GOT3 (cell line): ENCODE measurements around the gene TMEM109.

ENCODE experiments used
- DNase-seq: peaks from one replicate; lab custom pipeline; 2025; ENCODE audit warnings: mixed read lengths; lab: John Stamatoyannopoulos, UW

TMEM109 gene

GRCh38 chr11:60910281-60910687 lies 3.7 kb upstream of the TMEM109 start:
- no peak for DNase-seq

GRCh38 chr11:60910711-60911380 lies 3.1 kb upstream of the TMEM109 start:
- DNase-seq: no peak

DNA sequence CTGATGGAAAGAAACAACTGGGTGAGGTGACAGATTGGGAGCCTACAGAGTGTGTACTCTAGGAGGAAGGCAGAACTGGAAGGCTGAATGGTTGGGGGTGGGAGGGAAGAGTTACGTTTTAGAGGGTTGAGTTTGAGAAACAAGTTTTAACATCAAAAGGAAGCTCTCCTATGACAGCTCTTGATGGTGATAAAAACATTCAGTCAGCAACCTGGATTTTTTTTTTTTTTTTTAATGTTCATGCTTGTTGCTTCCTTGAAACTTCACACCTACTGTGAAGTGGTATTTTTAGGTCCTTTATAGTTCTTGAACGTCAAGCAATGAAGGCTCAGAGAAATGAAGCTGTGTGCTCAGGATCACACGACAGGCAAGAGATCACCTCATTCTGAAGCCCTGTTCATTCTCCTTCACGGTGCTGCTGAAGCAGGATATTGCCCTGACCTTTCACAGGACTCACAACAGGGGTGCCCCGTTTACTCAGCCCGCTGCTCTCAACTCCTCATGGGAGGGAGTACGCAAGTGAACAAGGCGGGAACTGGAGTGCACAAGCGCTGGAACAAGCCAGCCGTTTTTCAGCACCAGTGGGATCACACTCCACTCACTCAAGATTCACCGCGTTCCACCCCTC lies 1.6 kb upstream of the TMEM109 start:
- no peak for DNase-seq

DNA sequence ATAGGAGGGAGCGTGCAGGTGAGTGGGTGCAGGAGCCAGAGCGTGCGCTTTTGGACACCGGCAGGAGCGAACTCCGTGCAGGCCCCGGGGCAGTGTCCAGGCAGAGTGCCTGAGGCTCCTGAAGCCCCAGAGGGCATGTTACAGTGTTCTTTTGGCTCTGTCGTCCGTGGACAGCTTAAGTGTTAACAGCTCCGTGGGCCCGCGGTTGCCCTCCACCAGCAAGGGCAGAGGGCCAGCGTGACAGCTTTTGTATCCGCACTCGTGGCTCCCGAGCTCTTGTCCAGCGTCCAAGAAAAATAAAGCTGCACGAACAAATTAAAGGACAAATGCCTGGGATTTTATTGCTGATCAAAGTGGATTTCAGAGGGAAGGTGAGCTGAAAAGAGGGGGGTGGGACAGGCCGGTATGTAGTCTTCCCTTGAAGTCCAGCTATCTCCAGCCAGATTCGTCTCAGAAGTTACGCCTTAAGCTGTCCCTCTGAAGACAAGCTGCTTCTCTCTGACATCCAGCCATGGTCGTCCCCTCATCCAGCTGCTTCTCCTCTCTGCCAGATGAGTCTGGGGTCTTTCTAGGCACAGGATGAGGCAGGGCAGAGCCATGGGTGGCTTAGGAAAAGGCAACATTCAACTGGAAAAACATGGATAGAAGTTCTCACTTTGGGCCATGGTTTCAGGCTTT lies 968 bp upstream of the TMEM109 start:
- no peak for DNase-seq

- DNase-seq: no peak
Observed at GRCh38 chr11:60914633-60915247, 782 bp downstream of the TMEM109 start.

DNA sequence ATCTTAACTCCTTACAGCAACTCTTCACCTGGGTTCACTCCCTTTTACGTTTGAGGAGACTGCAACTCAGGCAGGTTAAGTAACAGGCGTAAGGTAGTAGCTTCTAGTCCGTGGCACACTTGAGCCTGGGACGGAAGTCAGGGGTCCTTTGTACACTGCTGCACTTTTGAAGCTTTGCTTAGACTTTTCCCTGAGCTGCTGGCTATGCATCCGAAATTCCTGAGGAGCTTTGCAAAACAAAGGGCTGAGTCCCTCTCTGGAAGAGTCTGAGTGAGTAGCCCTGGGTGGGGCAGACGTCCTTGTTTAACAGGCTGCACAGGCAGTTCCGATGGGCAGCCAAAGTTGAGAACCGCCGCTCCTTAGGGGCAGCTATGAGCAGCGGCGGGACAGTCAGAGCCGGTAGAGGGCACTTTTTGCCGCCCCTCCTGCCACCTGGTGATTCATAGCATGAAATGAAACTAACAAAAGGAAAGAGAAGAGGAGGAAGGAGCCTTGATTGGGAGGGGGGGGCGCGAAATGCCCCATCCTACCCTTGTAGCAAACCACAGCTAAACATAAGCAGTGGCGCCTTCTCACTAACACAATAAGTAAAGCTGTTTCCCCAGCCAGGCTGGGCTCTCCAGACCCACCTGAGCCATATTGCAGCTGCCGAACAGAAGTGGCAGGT lies 1.4 kb downstream of the TMEM109 start:
- no peak for DNase-seq

GRCh38 chr11:60916669-60917206 lies 2.8 kb downstream of the TMEM109 start:
- no peak for DNase-seq

DNA sequence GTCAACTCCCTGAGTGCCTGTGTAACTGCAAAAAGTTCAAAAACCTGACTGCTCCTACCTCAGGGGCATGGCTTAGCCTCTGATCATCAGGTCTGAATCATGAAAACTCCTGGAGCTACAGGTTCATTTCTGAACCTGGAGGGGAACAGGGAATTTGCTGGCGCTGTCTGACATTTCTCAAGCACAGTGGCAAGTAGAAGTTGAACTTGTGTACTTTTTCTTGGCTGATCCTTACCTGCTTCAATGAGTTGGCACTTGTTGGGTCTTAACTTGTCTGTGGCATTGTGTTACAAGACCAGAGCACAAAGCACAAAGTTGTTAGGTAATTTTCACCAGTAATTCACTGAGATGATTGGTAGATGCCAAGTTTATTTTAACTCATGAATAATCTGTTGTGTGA lies 3.3 kb downstream of the TMEM109 start:
- DNase-seq: no peak

- no peak for DNase-seq
Observed at GRCh38 chr11:60918251-60918938, 4.4 kb downstream of the TMEM109 start.

DNA sequence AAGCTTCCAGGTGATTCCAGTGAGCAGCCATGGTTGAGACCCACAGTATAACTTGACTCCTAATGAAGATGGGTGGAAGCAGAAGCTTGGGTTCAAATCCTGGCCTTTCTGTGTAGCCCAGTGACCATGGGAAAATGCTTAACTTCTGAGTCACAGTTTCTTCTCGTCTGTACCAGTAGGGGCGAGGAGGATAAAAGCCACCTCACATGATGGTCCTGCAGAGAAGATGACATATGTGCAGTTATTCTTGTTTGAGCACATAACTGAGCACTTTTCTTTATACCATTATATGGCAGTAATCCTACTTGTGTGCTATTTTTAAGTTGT lies 4.9 kb downstream of the TMEM109 start:
- DNase-seq: no peak

DNA sequence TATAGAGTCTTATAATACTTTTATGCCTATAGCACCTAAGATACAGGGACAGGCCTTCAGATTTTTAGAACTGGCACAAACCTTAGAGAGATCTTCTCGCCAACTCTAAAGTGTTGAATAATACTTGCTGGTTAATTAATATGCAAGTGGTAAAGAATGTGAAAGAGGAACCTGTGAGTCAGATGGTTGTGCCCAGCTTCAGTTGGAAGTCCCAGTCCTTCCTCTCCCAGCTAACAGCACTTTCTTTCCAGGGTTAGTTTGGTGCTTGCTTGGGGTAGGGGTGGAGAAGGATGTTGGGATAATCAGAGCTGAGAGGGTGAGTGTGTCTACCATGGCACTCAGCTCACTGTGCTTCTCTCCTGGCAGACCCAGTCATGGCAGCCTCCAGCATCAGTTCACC lies 5.4 kb downstream of the TMEM109 start:
- no peak for DNase-seq

- no peak for DNase-seq
Observed at GRCh38 chr11:60919956-60920355, 6.0 kb downstream of the TMEM109 start.

GRCh38 chr11:60921259-60921658 lies 7.3 kb downstream of the TMEM109 start:
- no peak for DNase-seq

GRCh38 chr11:60921777-60922335 lies 7.9 kb downstream of the TMEM109 start:
- DNase-seq: no peak

DNA sequence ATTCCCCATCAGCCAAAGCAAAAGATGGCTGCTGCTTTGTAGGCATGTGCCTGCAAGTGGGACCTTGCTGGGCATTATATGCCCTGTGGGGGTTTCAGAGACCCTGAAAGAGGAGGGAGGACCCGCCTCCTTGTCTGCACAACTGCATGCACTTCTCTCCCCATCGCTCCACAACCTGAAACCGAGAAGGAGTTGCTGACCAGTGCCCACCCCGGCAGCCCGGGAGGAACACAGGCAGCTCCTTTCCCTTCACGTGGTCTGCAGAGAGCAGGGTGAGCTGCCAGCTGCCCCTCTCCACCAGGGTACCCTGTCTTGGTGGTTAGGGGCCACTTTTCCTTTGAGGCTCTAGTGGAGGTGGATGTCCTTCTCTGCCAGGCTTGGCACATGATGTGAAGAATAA lies 8.9 kb downstream of the TMEM109 start:
- DNase-seq: no peak

- DNase-seq: no peak
Observed at GRCh38 chr11:60923326-60923725, 9.4 kb downstream of the TMEM109 start.

GRCh38 chr11:60923800-60924109 lies 9.8 kb downstream of the TMEM109 start:
- DNase-seq: no peak

DNA sequence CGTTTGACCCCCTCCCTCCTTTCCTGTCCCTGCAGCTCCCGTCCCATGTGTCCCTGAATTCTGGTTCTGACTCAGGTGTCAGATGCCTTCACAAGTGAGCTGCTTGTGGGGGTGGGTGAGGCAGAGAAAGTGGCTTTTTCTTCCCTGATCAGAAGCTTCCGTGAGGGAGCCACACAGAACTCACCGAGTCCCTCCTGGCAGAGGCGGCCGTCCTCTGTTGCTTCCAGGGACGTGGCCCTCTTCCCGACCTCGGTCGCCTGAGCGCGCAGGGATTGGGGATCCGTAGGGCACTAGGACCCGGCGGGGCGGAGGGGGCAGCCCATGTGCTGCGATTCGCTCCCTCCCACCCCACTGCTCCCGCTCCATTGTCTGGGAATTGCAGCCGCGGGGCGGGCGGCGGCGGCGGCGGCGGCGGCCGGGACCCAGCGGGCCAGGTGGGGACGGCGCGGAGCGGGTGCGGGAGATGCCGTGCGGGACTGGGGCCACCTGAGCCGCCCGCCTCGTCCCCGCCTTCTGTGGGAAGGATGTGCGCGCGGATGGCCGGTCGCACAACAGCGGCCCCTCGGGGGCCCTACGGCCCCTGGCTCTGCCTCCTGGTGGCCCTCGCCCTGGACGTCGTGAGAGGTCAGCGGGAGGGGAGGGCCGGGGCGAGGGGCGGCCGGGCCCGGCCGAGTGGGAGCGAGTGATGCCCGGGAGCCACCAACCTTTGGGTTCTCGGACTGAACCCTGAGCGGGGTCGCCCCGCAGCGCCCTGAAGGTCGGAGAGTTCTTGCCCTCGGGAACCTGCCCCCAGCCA lies 10.3 kb downstream of the TMEM109 start, which contains the start of gene TMEM132A:
TSS of gene TMEM132A (plus strand) at position 351 of the 796 bp plus-strand sequence. CDS start at position 525, 174 bp downstream.
- DNase-seq: no peak

- no peak for DNase-seq
Observed at GRCh38 chr11:60924906-60925853, 11.2 kb downstream of the TMEM109 start.
